ENCODE measurements around the gene ANO3. TPM values are rescaled to one million over a fixed set of nuclear protein-coding genes. Genes with fewer than 3 reads are reported as not detected.
"Not testable (repeated sequence)": the region's sequence is repeated elsewhere in the genome, so short reads cannot be mapped to it uniquely, and the experiment has no call there.

Gene ANO3
- total and polyA plus RNA-seq, 2 donors (not counting 3 experiments of a cell fraction or from before 2014, with no cell fraction given), result not detected

- H3K4me3 ChIP-seq (replicated peaks in 1 of 3; ENCODE audit: insufficient read depth in 1 of 3, low read depth in 1 of 3, low read length in 3 of 3); CTCF ChIA-PET; H3K4me2 ChIP-seq (ENCODE audit: insufficient read depth, low read length); FAIRE-seq; H3K27ac ChIP-seq (ENCODE audit: insufficient read depth, low read depth, low read length); H3K9ac ChIP-seq (replicated peaks; ENCODE audit: extremely low read depth, insufficient read depth, low read length); BruUV-seq (replicated peaks); H3K27me3 ChIP-seq (ENCODE audit: control insufficient read depth in 2 of 2, insufficient read depth in 2 of 2, low read length in 2 of 2); DNase-seq (ENCODE audit: low read depth, low spot score); H4K20me1 ChIP-seq (replicated peaks; ENCODE audit: control insufficient read depth, extremely low read depth, insufficient read depth, low read length); H3K79me2 ChIP-seq (ENCODE audit: control insufficient read depth, insufficient read depth, low read length); dilution Hi-C loops (cut with MboI; ENCODE audit: extremely low pct_ligation_motif_present, low sequenced_read_pairs); H3K36me3 ChIP-seq (ENCODE audit: control insufficient read depth in 2 of 2, extremely low read depth in 1 of 2, insufficient read depth in 2 of 2, low read length in 2 of 2); H2AFZ ChIP-seq (ENCODE audit: low read depth, low read length); POLR2A ChIA-PET; intact Hi-C loops (cut with micrococcal nuclease); H3K4me1 ChIP-seq (ENCODE audit: control insufficient read depth, extremely low read depth, insufficient read depth, low read length); H3K9me3 ChIP-seq (replicated peaks; ENCODE audit: control insufficient read depth, insufficient read depth, low read length); H3K9me1 ChIP-seq (replicated peaks; ENCODE audit: control insufficient read depth, extremely low read depth, insufficient read depth, low read length): not testable (repeated sequence)
Observed at GRCh38 chr11:26595207-26595865, 263.4 kb downstream of the ANO3 start.

DNA sequence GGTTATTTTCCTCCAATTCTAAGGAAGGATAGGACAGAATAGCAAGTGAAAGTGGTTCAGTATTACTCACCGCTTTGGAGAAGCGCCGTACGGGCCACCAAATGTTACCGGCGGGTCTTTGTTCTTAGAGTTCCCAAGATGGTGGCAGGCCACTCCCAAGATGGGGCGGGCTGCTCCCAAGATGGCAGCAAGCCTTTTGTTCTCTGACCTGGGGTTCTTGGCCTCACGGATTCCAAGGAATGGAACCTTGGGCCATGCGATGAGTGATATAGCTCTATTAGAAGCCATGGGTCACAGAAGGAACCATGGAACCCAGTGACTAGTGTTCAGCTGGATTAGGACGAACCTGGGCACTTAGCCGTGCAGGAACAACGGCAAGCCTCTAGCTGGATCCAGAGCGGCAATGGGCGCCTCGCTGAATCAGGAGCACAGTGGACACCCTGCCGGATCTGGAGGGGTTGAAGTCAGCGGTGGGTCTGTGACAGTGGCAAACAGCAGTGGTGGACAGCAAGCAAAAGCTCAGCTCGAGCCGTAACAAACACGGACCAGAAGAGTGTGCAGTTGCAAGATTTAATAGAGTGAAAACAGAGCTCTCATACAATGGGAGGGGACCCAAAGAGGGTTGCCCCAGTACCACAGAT is 265.2 kb downstream of the ANO3 start:
- H3K4me2 ChIP-seq (ENCODE audit: insufficient read depth, low read length); BruUV-seq (replicated peaks); DNase-seq (ENCODE audit: low read depth, low spot score); H4K20me1 ChIP-seq (replicated peaks; ENCODE audit: control insufficient read depth, extremely low read depth, insufficient read depth, low read length); CTCF ChIA-PET; H3K9ac ChIP-seq (replicated peaks; ENCODE audit: extremely low read depth, insufficient read depth, low read length); FAIRE-seq; intact Hi-C loops (cut with micrococcal nuclease); H3K4me1 ChIP-seq (ENCODE audit: control insufficient read depth, extremely low read depth, insufficient read depth, low read length); H3K79me2 ChIP-seq (ENCODE audit: control insufficient read depth, insufficient read depth, low read length); H3K9me3 ChIP-seq (replicated peaks; ENCODE audit: control insufficient read depth, insufficient read depth, low read length); H3K27me3 ChIP-seq (ENCODE audit: control insufficient read depth in 2 of 2, insufficient read depth in 2 of 2, low read length in 2 of 2); H3K27ac ChIP-seq (ENCODE audit: insufficient read depth, low read depth, low read length); H3K4me3 ChIP-seq (replicated peaks in 1 of 3; ENCODE audit: insufficient read depth in 1 of 3, low read depth in 1 of 3, low read length in 3 of 3); H2AFZ ChIP-seq (ENCODE audit: low read depth, low read length); H3K36me3 ChIP-seq (ENCODE audit: control insufficient read depth in 2 of 2, extremely low read depth in 1 of 2, insufficient read depth in 2 of 2, low read length in 2 of 2); POLR2A ChIA-PET; H3K9me1 ChIP-seq (replicated peaks; ENCODE audit: control insufficient read depth, extremely low read depth, insufficient read depth, low read length); dilution Hi-C loops (cut with MboI; ENCODE audit: extremely low pct_ligation_motif_present, low sequenced_read_pairs): not testable (repeated sequence)

Measured in endothelial cell of umbilical vein (primary cell).